Fibroblast of lung (primary cell): ENCODE measurements around the gene CCL2.

ENCODE experiments used
- CTCF ChIP-seq, 2 donors: IDR thresholded peaks in 1 of 2; conservative IDR thresholded peaks in 1 of 2; 1 replicate in 1 of 2; 2 replicates in 1 of 2; pipeline ENCODE4 v1.5.1; 2011 to 2012; ENCODE audit warnings: low read length in 2 of 2, control low read depth in 1 of 2, inconsistent platforms in 1 of 2, low read depth in 1 of 2, mild to moderate bottlenecking in 1 of 2
- EZH2 ChIP-seq: IDR thresholded peaks from 2 replicates; pipeline ENCODE4 v1.5.1; 2012; ENCODE audit warnings: low read length, control low read depth, mild to moderate bottlenecking; ENCODE audit errors: missing control alignments

- no peak for TF ChIP-seq CTCF (conservative IDR thresholded peaks at IDR 0.05 in 1 of 2, IDR thresholded peaks at IDR 0.05 in 1 of 2; ENCODE audit: low read depth in 1 of 2, low read length in 2 of 2)
- no peak for TF ChIP-seq EZH2
These were observed 50.0 kb downstream of the CCL2 start for GRCh38 chr17:34305061-34305460.
